ENCODE data around the gene SELENOT. TPM values are rescaled to one million over a fixed set of nuclear protein-coding genes. Genes with fewer than 3 reads are reported as not detected.

The SELENOT gene
- total RNA-seq, 1 experiment from 2014 or later, result 48.3 TPM

- Mint-ChIP-seq H3K27me3 (ENCODE audit: low read depth) (no peaks in the 10 kb centered on the region), H3K4me3 (no peak overlapping the region), H3K27ac (no peak overlapping the region), H3K4me1 (no peaks in the 10 kb centered on the region), H3K36me3 (peaks cover 11% of the 10 kb centered on the region), H3K9me3 (no peaks in the 10 kb centered on the region)
- ATAC-seq, result no peak
- CTCF ChIA-PET, result no interaction called here
- POLR2A ChIA-PET, result no interaction called here
- no peak for DNase-seq (ENCODE audit: low spot score)
- TF ChIP-seq NR2C2 (CRISPR knock-in tag; IDR thresholded peaks at IDR 0.05), result no peak
- no peak for TF ChIP-seq NFYB (CRISPR knock-in tag; conservative IDR thresholded peaks at IDR 0.05; ENCODE audit: low read depth)
- TF ChIP-seq RELA (CRISPR knock-in tag; IDR thresholded peaks at IDR 0.05; ENCODE audit: borderline replicate concordance), result no peak
- TF ChIP-seq NR3C1 (CRISPR knock-in tag; conservative IDR thresholded peaks at IDR 0.05; ENCODE audit: low read depth), result no peak
- TF ChIP-seq ZNF317 (CRISPR knock-in tag; IDR thresholded peaks at IDR 0.05; ENCODE audit: borderline replicate concordance, low read depth), result no peak
- no peak for TF ChIP-seq MYBL2 (CRISPR knock-in tag; IDR thresholded peaks at IDR 0.05)
- no peak for TF ChIP-seq IRF1 (CRISPR knock-in tag; IDR thresholded peaks at IDR 0.05)
- TF ChIP-seq ATF2 (CRISPR knock-in tag; IDR thresholded peaks at IDR 0.05; ENCODE audit: borderline replicate concordance, low read depth), result no peak
- no peak for TF ChIP-seq ZNF121 (CRISPR knock-in tag; IDR thresholded peaks at IDR 0.05)
- TF ChIP-seq ZNF512 (CRISPR knock-in tag; IDR thresholded peaks at IDR 0.05; ENCODE audit: borderline replicate concordance), result no peak
- TF ChIP-seq CREM (CRISPR knock-in tag; IDR thresholded peaks at IDR 0.05), result no peak
- no peak for TF ChIP-seq ZBTB21 (CRISPR knock-in tag; IDR thresholded peaks at IDR 0.05; ENCODE audit: borderline replicate concordance)
- no peak for TF ChIP-seq E2F4 (CRISPR knock-in tag; IDR thresholded peaks at IDR 0.05; ENCODE audit: borderline replicate concordance, low read depth)
- no peak for TF ChIP-seq ZMAT4 (CRISPR knock-in tag; IDR thresholded peaks at IDR 0.05)
- TF ChIP-seq ETV6 (CRISPR knock-in tag; IDR thresholded peaks at IDR 0.05), result no peak
- TF ChIP-seq JUN (CRISPR knock-in tag; IDR thresholded peaks at IDR 0.05), result no peak
Measured at GRCh38 chr3:150589759-150590158, 13.4 kb upstream of the SELENOT start.

- Mint-ChIP-seq H3K27me3 (ENCODE audit: low read depth) (no peaks in the 10 kb centered on the region), H3K27ac (no peak overlapping the region), H3K36me3 (no peaks in the 10 kb centered on the region), H3K9me3 (no peaks in the 10 kb centered on the region), H3K4me1 (peaks cover 8% of the 10 kb centered on the region), H3K4me3 (no peak overlapping the region)
- POLR2A ChIA-PET, result interaction anchor here (1.9 kb wide), 1 partner anchor 8 kb away, joined by 8 read pairs; the partner anchor contains the start of gene SELENOT
- ATAC-seq, result no peak
- CTCF ChIA-PET, result no interaction called here
- no peak for DNase-seq (ENCODE audit: low spot score)
- TF ChIP-seq ZNF671 (CRISPR knock-in tag; IDR thresholded peaks at IDR 0.05), result no peak
- TF ChIP-seq RORB (CRISPR knock-in tag; IDR thresholded peaks at IDR 0.05), result no peak
- TF ChIP-seq NR2C2 (CRISPR knock-in tag; IDR thresholded peaks at IDR 0.05), result no peak
- no peak for TF ChIP-seq NR1H2 (CRISPR knock-in tag; IDR thresholded peaks at IDR 0.05)
- TF ChIP-seq E2F5 (CRISPR knock-in tag; IDR thresholded peaks at IDR 0.05), result no peak
- TF ChIP-seq FOXP1 (CRISPR knock-in tag; IDR thresholded peaks at IDR 0.05; ENCODE audit: borderline replicate concordance), result no peak
- no peak for TF ChIP-seq NR3C1 (CRISPR knock-in tag; conservative IDR thresholded peaks at IDR 0.05; ENCODE audit: low read depth)
- no peak for TF ChIP-seq USF1 (CRISPR knock-in tag; IDR thresholded peaks at IDR 0.05)
- TF ChIP-seq KAT7 (CRISPR knock-in tag; IDR thresholded peaks at IDR 0.05; ENCODE audit: borderline replicate concordance), result no peak
- TF ChIP-seq IRF2 (CRISPR knock-in tag; IDR thresholded peaks at IDR 0.05; ENCODE audit: borderline replicate concordance, low read depth), result no peak
- no peak for TF ChIP-seq MXD4 (CRISPR knock-in tag; IDR thresholded peaks at IDR 0.05; ENCODE audit: borderline replicate concordance)
- no peak for TF ChIP-seq ZNF317 (CRISPR knock-in tag; IDR thresholded peaks at IDR 0.05; ENCODE audit: borderline replicate concordance, low read depth)
Measured at GRCh38 chr3:150594150-150594549, 9.0 kb upstream of the SELENOT start.
